ENCODE data around the gene C14orf93. TPM values are rescaled to one million over a fixed set of nuclear protein-coding genes. Genes with fewer than 3 reads are reported as not detected.
"Not testable (repeated sequence)": the region's sequence is repeated elsewhere in the genome, so short reads cannot be mapped to it uniquely, and the experiment has no call there.

The C14orf93 gene
- total and polyA plus RNA-seq, 7 experiments from 2014 or later, result 5.7 to 20.5 (median 11.5) TPM

- Histone ChIP-seq H3K4me3 (ENCODE audit: low read length) (no peak overlapping the region), H3K27me3 (ENCODE audit: control insufficient read depth in 2 of 2, insufficient read depth in 2 of 2, low read length in 2 of 2) (no peaks in the 10 kb centered on the region), H3K36me3 (ENCODE audit: control insufficient read depth in 2 of 3, insufficient read depth in 3 of 3, low read length in 3 of 3) (no peaks in the 10 kb centered on the region), H3K4me1 (ENCODE audit: control insufficient read depth in 2 of 2, insufficient read depth in 2 of 2, low read length in 2 of 2) (no peaks in the 10 kb centered on the region), H3K9me3 (ENCODE audit: control insufficient read depth in 2 of 3, low read length in 3 of 3) (no peaks in the 10 kb centered on the region), H3K27ac (ENCODE audit: low read depth, low read length) (no peak overlapping the region)
- no peak for ATAC-seq
- intact Hi-C loops (cut with micrococcal nuclease), result no loop called here
- DNase-seq, result no peak
- H3K27me3 Mint-ChIP-seq, result peaks cover 0 to 15% (median 0%) of the 10 kb centered on the region in 5 donors
- H3K36me3 Mint-ChIP-seq, result no peaks in the 10 kb centered on the region
- H3K9me3 Mint-ChIP-seq, result no peaks in the 10 kb centered on the region
- POLR2A ChIA-PET, result interaction anchor here (1.0 to 1.5 kb wide), 7 partner anchors 10 to 86 kb away, joined by 3 to 9 read pairs (median 3); no protein-coding TSS in a partner anchor
- peaks cover 0 to under 1% (median 0%) of the 10 kb centered on the region in 7 donors for H3K4me1 Mint-ChIP-seq
- no peak overlapping the region for H3K4me3 Mint-ChIP-seq
- CTCF ChIA-PET, result interaction anchor here (0.6 to 8.3 kb wide), 21 partner anchors 13 to 407 kb away, joined by 3 to 165 read pairs (median 3); partner anchors contain the start of genes AJUBA, CDH24, HAUS4 and PRMT5
- no peak overlapping the region for H3K27ac Mint-ChIP-seq
Measured at GRCh38 chr14:22972313-22972930, 37.5 kb downstream of the C14orf93 start.

- no peak overlapping the region for H3K4me3 ChIP-seq (ENCODE audit: low read length)
- ChIA-PET POLR2A (no interaction called here), CTCF (interaction anchor here (0.6 to 8.3 kb wide), 7 partner anchors 14 to 373 kb away, joined by 3 to 165 read pairs (median 4); partner anchors contain the start of gene AJUBA)
- Mint-ChIP-seq H3K27ac (no peak overlapping the region), H3K9me3 (no peaks in the 10 kb centered on the region), H3K27me3 (peaks cover 0 to 11% (median 0%) of the 10 kb centered on the region in 5 donors), H3K4me3 (no peak overlapping the region), H3K4me1 (no peaks in the 10 kb centered on the region), H3K36me3 (no peaks in the 10 kb centered on the region)
- H3K27ac ChIP-seq (ENCODE audit: low read depth, low read length), result no peak overlapping the region
- intact Hi-C loops (cut with micrococcal nuclease), result no loop called here
- DNase-seq (no peak), ATAC-seq (no peak)
- no peaks in the 10 kb centered on the region for H3K4me1 ChIP-seq (ENCODE audit: control insufficient read depth in 2 of 2, insufficient read depth in 2 of 2, low read length in 2 of 2)
- no peaks in the 10 kb centered on the region for H3K9me3 ChIP-seq (ENCODE audit: control insufficient read depth in 2 of 3, low read length in 3 of 3)
- no peaks in the 10 kb centered on the region for H3K27me3 ChIP-seq (ENCODE audit: control insufficient read depth in 2 of 2, insufficient read depth in 2 of 2, low read length in 2 of 2)
- no peaks in the 10 kb centered on the region for H3K36me3 ChIP-seq (ENCODE audit: control insufficient read depth in 2 of 3, insufficient read depth in 3 of 3, low read length in 3 of 3)
Measured at GRCh38 chr14:22971152-22971551, 38.8 kb downstream of the C14orf93 start.

- Mint-ChIP-seq H3K4me1 (no peaks in the 10 kb centered on the region), H3K27me3 (peaks cover 0 to 14% (median 0%) of the 10 kb centered on the region in 5 donors), H3K27ac (no peak overlapping the region), H3K36me3 (no peaks in the 10 kb centered on the region), H3K9me3 (no peaks in the 10 kb centered on the region), H3K4me3 (no peak overlapping the region)
- Histone ChIP-seq H3K9me3 (ENCODE audit: control insufficient read depth in 2 of 3, low read length in 3 of 3) (no peaks in the 10 kb centered on the region), H3K36me3 (ENCODE audit: control insufficient read depth in 2 of 3, insufficient read depth in 3 of 3, low read length in 3 of 3) (no peaks in the 10 kb centered on the region), H3K4me1 (ENCODE audit: control insufficient read depth in 2 of 2, insufficient read depth in 2 of 2, low read length in 2 of 2) (no peaks in the 10 kb centered on the region), H3K27ac (ENCODE audit: low read depth, low read length) (no peak overlapping the region), H3K27me3 (ENCODE audit: control insufficient read depth in 2 of 2, insufficient read depth in 2 of 2, low read length in 2 of 2) (no peaks in the 10 kb centered on the region), H3K4me3 (ENCODE audit: low read length) (no peak overlapping the region)
- DNase-seq, result no peak
- no peak for ATAC-seq
- ChIA-PET POLR2A (interaction anchor here (0.7 kb wide), 1 partner anchor 11 kb away, joined by 3 read pairs; no protein-coding TSS in a partner anchor), CTCF (interaction anchor here (1.1 kb wide), 1 partner anchor 92 kb away, joined by 3 read pairs; no protein-coding TSS in a partner anchor)
- intact Hi-C loops (cut with micrococcal nuclease), result no loop called here
Measured at GRCh38 chr14:22966783-22967269, 43.1 kb downstream of the C14orf93 start.

- H3K27ac Mint-ChIP-seq; H3K4me1 Mint-ChIP-seq; ATAC-seq; H3K4me3 Mint-ChIP-seq; H3K36me3 ChIP-seq (ENCODE audit: control insufficient read depth in 2 of 3, insufficient read depth in 3 of 3, low read length in 3 of 3); H3K9me3 ChIP-seq (ENCODE audit: control insufficient read depth in 2 of 3, low read length in 3 of 3); H3K36me3 Mint-ChIP-seq; intact Hi-C loops (cut with micrococcal nuclease); DNase-seq; H3K27ac ChIP-seq (ENCODE audit: low read depth, low read length); H3K4me1 ChIP-seq (ENCODE audit: control insufficient read depth in 2 of 2, insufficient read depth in 2 of 2, low read length in 2 of 2); H3K4me3 ChIP-seq (ENCODE audit: low read length); H3K27me3 ChIP-seq (ENCODE audit: control insufficient read depth in 2 of 2, insufficient read depth in 2 of 2, low read length in 2 of 2); H3K9me3 Mint-ChIP-seq: not testable (repeated sequence)
- peaks cover 0 to 18% (median 0%) of the 10 kb centered on the region in 5 donors for H3K27me3 Mint-ChIP-seq
- ChIA-PET POLR2A (interaction anchor here (0.7 kb wide), 1 partner anchor 11 kb away, joined by 3 read pairs; no protein-coding TSS in a partner anchor), CTCF (interaction anchor here (0.5 to 1.1 kb wide), 2 partner anchors 39 to 92 kb away, joined by 3 read pairs; no protein-coding TSS in a partner anchor)
Measured at GRCh38 chr14:22965916-22966782, 43.8 kb downstream of the C14orf93 start.

DNA sequence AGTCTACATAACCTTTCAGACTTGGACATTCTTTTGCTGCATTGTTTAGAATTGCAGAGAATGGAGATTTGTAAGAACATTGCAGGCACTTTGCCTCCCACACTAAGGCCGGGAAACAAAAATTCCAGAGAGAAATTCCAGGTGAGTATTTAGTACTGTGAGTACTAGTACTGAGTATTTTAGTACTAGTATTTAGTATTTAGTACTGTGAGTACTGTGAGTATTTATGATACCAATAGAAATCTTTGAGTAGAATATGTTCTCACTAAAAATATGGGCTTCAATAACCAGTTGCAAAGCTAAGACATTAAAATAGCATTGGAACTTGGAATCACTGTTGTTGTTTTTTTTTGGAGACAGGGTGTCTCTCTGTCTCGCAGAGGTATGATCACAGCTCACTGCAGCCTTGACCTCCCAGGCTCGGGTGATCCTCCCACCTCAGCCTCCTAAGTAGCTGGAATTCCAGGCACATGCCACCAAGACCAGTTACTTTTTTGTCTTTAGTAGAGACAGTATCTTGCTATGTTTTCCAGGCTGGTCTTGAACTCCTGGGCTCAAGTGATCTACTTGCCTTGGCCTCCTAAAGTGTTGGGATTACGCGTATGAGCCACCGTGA, 47.8 kb downstream of the C14orf93 start:
- H3K9me3 ChIP-seq (ENCODE audit: control insufficient read depth in 2 of 3, low read length in 3 of 3), result no peaks in the 10 kb centered on the region
- Mint-ChIP-seq H3K4me3 (no peak overlapping the region), H3K27me3 (peaks cover 0 to 17% (median 0%) of the 10 kb centered on the region in 5 donors), H3K9me3 (no peaks in the 10 kb centered on the region), H3K4me1 (peaks cover 0 to 5% (median 0%) of the 10 kb centered on the region in 7 donors), H3K27ac (no peak overlapping the region), H3K36me3 (no peaks in the 10 kb centered on the region)
- no peak overlapping the region for H3K4me3 ChIP-seq (ENCODE audit: low read length)
- no peak overlapping the region for H3K27ac ChIP-seq (ENCODE audit: low read depth, low read length)
- intact Hi-C loops (cut with micrococcal nuclease), result no loop called here
- POLR2A ChIA-PET, result interaction anchor here (1.0 kb wide), 1 partner anchor 10 kb away, joined by 3 read pairs; no protein-coding TSS in a partner anchor
- H3K36me3 ChIP-seq (ENCODE audit: control insufficient read depth in 2 of 3, insufficient read depth in 3 of 3, low read length in 3 of 3), result no peaks in the 10 kb centered on the region
- CTCF ChIA-PET, result interaction anchor here (0.6 to 1.0 kb wide), 5 partner anchors 32 to 891 kb away, joined by 3 read pairs; no protein-coding TSS in a partner anchor
- no peak for DNase-seq
- no peaks in the 10 kb centered on the region for H3K4me1 ChIP-seq (ENCODE audit: control insufficient read depth in 2 of 2, insufficient read depth in 2 of 2, low read length in 2 of 2)
- no peak for ATAC-seq
- no peaks in the 10 kb centered on the region for H3K27me3 ChIP-seq (ENCODE audit: control insufficient read depth in 2 of 2, insufficient read depth in 2 of 2, low read length in 2 of 2)
